ENCODE results near the gene SLC44A3. TPM values are rescaled to one million over a fixed set of nuclear protein-coding genes. Genes with fewer than 3 reads are reported as not detected.

Gene SLC44A3
- polyA plus RNA-seq, 4 donors = 11.6 to 103 (median 78.2) TPM

DNA sequence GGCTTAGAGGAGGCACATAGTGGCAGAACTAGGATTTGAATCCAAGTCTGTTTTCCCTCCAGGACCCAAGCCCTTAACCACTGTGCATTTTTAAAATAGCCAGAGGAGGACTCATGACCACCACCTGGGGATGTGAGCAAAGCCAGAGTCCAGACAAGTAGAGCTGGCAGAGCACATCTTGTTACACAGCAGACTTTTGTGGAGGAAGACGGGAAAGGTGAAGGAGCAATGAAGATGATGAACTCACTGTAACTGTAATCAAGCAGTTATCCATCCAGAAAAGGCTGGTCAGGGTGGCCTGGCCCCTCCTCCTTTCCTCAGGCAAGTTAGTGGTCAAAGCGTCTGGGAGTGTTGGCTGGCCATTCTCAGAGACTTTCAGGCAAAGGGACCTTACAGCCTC, 50.9 kb downstream of the SLC44A3 start:
- no peak for DNase-seq (ENCODE audit: low read depth in 4 of 4, low spot score in 3 of 4)

DNA sequence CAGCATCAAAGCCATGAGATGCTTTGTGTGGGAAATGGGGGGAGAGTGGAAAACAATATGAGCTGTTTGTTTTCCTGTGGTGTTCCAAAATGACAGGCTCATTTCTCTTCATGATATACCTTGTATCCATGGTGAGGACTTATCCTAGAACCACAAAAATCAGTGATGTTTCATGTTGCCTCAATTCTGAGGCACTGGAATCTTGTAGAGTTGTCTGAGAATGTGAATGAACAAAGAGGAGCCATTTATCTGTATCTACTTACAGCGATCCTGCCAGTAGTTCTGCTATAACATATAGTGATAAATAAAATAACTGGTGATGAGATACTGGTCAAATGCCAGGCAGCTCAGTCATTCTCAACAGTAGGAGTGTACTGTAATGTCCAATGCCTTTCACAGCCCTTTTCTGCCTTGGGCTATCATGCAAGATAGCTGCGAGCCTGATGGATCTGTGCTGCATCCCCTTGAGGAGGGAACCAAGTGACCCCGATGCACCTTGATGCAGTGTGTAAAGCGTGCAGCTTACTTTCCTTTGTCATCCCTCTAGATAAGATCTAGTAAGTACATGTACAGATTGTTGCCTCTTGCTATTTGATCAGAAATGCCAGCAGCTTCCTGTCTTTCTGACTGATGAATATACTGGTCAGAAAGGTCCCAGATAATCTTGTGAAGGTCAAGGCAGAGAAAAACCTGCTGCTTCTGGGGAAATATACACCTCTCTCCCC, 52.8 kb downstream of the SLC44A3 start:
- no peak for DNase-seq (ENCODE audit: low read depth in 4 of 4, low spot score in 3 of 4)

DNA sequence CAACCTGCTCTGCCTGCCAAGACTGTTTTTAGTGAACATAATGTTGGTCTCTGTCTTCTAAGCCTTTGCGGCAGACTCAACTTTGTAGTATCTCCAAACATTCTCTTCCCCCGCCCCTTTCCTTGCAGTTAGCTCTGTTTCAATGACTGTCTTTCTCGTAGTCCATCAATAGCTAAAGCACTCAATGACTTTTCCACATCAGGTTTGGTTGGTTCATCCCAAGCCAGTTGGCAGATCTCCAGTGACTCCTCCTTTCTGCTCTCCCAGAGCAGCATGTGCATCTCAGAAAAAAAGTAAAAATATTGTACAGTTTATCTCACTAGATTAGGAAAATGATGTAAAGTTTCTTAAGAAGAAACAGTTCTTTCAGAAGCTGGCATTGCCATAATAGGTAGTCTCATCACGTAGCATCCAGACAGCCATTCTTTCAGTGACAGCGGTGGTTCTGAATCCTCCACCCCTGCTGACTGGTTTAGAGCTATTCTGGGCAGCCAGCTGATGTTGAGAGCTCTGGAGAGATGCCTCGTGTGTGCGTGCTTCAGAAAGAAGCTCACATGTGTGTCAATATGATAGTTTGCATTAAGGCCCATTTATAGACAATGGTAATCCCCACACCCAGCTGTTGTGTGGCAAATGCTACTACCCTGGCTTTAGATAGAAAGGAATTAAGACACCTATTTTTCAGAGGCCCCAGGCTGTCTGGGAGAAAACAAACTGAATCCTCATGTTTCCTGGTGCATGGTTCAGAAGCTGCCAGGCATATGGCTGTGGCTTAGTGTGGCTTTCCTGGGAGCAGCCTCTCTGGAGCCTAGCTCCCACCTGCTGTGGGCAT, 53.6 kb downstream of the SLC44A3 start:
- no peak for DNase-seq (ENCODE audit: low read depth in 4 of 4, low spot score in 3 of 4)

DNA sequence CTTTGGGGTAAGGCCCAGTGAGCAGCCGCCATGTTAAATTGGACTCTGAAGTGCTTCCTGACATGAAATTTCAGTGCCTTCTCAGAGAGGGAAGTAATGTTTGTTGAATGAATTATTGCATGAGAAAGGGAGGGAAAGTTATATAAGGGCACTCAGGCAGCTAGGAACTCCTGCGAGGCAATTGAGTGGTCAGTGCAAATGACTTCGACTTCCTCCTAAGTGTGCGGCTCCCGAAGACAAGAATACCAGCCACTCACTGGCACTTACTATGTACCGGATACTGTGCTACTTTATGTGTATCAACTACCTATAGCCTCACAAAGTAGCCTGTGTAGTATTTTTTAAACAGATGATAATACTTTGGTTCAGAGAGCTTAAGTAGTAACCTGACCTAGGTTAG, 54.3 kb downstream of the SLC44A3 start:
- DNase-seq (ENCODE audit: low read depth in 4 of 4, low spot score in 3 of 4) = no peak

DNA sequence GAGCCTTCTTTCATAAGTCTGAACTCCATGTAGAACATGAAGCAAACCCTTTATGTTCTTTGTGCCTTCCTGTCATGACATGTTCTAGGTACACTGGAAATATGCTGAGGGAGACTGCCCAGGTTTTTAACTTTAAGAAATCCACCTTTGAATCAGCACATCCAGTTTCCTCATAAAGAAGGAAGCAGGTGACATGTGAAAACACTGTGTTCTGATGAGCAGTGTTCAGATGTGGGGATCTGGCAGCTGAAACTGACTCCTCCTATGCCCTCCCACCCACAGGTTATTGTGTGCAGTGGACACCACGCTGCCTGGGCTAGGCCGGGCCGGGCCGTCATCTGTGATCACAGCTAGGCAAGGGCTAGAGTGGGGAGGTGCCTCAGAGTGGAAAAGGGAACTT, 55.6 kb downstream of the SLC44A3 start:
- DNase-seq (ENCODE audit: low read depth in 4 of 4, low spot score in 3 of 4) = no peak

DNA sequence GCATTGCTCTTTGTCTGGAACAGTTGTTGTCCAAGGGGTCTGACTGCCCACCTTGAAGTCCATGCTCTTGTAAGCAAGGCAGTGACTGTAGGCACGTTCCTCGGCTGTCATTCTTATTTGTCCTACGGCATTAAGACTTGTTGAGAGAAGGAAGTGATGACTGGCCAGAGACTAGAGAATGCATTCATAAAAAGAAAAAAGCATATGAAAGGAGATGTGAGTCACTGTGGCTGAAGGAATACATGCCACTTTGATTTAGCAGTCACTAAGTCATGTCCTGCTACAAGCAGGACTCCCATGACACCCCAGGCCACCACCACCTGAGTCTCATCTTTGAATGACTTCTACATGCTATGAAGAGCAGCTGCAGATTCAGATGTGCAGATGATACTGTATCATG, 56.2 kb downstream of the SLC44A3 start:
- no peak for DNase-seq (ENCODE audit: low read depth in 4 of 4, low spot score in 3 of 4)

DNA sequence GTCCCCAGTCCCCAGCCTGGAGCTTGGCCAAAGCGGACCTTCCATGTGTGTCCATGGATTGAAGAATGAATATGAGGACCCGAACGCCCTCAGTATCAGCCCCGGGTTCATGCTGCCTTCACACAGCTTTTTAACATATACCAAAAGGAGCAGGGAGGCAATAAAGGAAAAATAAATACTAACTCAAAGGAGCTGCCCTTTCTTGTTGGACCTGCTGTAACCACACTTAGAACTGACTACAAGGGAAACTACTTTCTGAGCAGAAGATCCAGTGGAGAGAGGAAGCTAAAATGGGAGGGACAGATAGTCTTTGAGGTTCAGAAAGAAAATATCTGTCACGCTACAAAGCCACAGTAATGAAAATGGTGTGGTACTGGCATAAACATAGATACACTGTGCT, 58.2 kb downstream of the SLC44A3 start:
- no peak for DNase-seq (ENCODE audit: low read depth in 4 of 4, low spot score in 3 of 4)

DNA sequence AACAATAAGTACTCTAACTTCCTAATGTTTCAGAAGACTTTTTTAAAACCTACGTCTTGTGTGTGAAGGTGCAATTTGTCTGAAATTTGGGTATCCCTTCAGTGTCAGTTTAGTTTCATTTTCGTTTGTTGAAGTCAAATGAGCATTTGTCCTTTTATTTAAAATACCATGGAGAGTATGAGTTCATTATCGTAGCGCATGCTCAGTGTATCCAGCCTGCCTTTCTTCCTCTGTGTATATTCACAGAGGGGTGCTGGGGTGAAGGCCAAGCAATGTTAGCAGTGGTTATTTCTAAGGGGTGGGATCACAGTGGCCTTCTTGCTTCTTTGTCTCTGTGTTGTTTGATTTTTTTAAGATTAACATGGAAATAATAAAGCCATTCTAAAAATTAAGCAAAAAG, 63.5 kb downstream of the SLC44A3 start:
- DNase-seq (ENCODE audit: low read depth in 4 of 4, low spot score in 3 of 4) = peak in 1 of 4 donors; percentile 29

DNA sequence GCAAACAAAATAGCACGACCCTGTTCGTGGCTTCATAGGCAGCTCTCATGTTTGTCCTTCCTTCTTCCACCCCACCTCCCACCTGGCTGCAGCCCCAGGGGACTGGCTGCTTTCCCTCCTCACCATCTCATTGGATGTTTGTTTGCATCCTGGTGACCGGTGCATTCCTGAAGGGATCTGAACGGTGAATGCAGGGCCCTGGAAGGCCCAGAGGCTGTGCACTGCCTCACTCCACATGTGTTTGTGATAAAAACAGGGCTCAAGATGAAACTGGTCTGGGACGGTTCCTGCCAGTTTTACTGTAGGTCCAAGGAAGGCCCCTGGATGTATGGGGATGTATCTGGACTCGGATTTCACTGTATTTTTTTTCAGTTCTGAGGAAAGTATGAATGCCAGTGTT, 63.9 kb downstream of the SLC44A3 start:
- DNase-seq (ENCODE audit: low read depth in 4 of 4, low spot score in 3 of 4) = peak in 1 of 4 donors; percentile 57

DNA sequence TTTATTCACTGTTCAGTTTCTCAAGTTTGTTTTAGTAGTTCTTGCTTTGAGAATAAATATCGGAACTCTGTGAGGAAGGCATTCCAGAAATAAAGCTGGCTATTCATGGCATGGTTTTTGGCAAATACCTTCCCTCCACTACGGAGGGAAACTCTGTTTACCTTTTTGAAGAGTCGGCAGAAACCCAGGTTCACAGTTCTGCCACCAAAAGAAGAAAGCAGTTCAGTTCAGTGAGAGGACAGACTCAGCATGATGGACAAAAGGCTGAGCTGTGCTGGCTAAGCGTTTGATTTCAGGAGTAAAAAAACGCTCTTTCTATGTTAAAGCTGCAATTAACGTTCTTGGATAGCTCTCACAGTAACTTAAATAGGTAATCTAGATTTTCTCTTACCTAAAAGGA, 64.3 kb downstream of the SLC44A3 start:
- no peak for DNase-seq (ENCODE audit: low read depth in 4 of 4, low spot score in 3 of 4)

DNA sequence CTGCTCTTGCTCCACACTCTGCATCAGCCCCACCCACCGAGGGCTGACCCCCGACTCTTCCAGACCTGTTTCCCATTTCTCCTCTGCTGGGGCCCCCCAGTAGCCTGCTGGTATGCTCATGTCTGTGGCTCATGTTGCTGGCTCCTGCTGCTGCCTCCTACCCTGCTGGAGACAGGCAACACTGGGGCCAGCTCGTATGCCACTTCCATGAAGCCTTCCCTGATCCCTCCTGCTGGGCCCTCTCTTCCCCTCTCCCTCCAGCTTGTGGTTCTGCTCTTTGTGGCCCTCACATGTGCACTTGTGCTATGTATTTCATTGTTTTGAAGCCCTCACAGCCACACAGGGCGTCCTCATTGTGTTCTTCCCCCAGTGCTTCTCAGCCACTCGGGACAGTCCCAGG, 66.2 kb downstream of the SLC44A3 start:
- DNase-seq (ENCODE audit: low read depth in 4 of 4, low spot score in 3 of 4) = no peak

DNA sequence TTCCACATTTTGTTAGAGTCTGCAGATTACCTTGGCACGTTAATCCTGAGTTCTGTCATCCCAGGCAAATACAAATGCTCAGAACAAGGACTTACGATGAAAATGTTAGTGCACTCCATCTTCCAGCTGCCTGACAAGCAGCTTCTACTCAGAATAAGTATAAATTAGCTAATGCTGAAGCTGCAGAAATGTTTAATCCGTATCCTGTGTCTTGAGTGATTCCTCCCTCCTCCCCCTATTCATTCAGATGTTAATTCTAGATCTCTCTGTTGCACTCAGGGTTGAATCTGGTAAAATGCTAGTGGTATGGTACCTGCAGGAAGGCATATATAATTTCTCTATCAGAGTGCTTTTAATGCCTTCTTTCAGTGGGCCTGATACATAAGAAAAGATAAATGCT, 66.9 kb downstream of the SLC44A3 start:
- no peak for DNase-seq (ENCODE audit: low read depth in 4 of 4, low spot score in 3 of 4)

DNA sequence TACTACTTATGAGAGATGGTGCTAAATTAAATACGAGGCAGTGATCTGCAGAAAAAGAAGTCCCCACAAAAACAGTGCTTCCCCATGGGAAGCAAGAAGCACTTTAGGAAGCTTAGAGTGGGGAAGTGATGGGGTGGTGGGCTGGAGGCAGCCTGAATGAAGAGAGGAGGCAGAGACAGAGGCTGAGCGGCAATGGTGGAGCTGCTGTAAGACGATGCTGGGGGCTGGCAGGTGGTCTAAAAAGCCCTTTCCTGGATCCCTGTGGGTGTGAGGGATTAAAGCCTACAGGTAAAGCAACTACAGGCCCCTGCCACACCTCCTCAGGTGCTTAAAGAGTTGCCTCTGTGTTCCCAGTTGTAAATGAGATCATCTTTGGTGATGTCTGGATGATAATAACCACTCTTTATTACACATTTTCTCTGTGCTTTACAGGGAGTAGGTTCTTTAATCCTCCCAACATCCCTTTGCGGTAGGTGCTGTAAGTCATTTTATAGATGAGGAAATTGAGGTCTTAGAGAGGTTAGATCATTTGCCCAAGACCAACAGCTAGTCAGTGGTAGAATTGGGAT, 67.5 kb downstream of the SLC44A3 start:
- DNase-seq (ENCODE audit: low read depth in 4 of 4, low spot score in 3 of 4) = no peak

DNA sequence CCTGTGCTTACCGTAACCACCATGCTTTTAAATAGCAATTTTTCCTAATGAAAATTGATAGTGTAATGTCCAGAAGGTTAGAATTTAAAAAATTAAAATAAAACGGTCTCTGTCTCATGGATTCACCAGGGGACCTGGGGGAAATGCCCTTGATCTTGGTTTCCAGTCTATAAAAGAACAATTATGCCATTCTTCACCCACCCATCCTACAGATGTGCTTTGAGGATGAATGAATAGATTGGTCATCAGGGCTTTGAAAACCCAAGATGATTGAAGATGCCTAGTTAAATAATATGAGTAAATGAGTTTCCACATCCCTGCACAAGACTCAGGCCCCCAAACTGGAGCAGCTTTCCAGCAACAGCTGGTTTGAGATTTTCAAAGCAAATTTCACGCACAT, 68.0 kb downstream of the SLC44A3 start:
- no peak for DNase-seq (ENCODE audit: low read depth in 4 of 4, low spot score in 3 of 4)

DNA sequence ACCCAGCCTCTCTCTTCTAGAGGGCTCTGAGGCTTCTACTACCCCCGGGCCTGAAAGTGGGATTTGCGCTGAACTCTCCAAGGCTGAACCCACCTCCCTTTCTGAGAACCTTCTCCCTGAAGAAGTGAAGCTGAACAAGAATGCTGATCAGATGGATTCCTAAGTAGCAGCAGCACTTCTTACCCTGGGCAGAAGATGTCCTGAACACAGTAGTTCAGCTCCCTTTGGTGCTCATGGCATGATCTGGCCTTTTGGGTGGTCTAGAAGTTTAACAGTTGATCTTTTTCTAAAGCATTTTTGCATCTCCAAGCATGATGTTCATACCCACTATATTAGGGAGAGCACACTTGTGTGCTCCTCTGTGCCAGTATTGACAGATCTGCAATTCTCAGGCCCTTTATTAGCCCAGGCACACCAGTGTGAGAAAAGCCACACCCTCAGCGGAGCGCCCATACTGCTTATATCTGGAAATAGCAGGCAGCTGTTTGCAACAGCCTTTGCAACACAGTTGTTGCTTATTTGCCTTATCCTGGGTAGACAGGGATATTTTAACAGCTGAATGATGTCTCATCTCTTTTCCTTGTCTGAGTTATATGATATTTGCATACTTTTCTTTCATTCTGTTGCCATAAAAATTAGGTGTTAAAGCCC, 72.6 kb downstream of the SLC44A3 start:
- no peak for DNase-seq (ENCODE audit: low read depth in 4 of 4, low spot score in 3 of 4)

DNA sequence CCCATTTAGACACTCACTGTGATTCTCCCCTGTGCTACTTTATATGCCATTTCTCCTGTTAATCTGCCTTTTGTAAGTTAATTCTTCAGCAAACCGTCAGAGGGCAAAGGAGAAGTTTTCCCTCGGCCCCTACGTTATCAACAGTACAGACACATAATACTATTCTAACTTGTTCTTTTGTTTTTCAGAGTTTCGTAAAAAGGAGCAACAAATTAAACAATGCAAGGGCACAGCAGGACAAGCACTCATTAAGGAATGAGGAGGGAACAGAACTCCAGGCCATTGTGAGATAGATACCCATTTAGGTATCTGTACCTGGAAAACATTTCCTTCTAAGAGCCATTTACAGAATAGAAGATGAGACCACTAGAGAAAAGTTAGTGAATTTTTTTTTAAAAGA, 74.5 kb downstream of the SLC44A3 start:
- no peak for DNase-seq (ENCODE audit: low read depth in 4 of 4, low spot score in 3 of 4)

DNA sequence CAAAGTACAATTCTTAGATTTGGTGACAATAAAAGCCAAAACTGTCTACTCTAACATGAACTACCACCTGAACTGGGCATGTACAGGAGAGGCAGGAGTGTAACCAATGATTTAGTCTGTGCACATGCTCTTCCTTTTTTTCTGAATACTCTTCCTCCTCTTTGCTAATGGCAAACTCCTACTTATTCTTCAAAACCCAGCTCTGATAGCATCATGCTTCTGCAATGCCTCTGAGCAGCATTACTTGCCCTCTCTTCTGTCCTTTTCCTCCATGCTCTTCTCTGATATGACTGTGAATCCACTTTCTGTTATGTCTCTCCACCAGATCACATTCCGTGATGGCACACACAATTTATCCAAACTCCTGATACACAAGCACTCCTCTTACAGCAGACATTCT, 75.4 kb downstream of the SLC44A3 start:
- no peak for DNase-seq (ENCODE audit: low read depth in 4 of 4, low spot score in 3 of 4)

DNA sequence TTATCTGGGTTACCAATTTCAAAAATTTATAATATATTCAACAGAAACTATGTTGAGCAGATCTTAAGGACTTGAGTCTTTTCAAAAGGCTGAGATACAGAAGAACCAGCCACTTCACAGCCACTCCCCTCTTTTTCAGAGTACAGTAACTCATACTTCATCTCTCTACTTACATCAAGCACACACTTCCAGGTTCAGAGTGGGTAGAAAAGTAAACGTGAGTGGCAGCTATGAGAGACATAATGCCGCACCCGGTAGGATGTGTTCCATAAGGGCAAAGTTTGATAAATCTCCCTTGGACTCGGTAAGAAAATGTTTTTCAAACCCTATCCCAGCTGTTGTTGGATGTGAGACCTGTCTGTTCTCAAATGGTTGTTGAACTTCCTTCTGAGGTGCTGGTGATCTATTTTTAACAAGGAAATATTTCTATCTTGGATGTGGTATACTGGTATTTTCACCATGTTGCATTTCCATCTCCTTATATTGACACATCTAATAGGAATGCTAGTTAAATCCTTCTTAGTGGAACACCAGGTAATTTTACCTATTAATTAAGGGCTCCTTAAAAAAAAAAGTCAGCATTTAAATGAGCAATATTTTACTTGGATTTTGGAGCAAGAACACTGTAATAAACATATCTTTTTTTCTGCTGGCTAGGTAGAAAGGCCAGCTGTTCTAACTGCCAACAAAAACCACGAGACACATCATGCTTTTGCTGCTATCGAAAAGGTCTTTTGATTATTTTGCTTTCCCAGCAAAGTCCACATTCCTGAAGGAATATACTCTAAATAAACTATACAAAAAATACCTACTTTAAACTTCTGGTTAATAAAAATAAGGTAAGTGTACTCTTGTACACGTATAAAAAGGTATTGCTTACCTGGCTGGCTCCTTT, 78.6 kb downstream of the SLC44A3 start:
- DNase-seq (ENCODE audit: low read depth in 4 of 4, low spot score in 3 of 4) = no peak

DNA sequence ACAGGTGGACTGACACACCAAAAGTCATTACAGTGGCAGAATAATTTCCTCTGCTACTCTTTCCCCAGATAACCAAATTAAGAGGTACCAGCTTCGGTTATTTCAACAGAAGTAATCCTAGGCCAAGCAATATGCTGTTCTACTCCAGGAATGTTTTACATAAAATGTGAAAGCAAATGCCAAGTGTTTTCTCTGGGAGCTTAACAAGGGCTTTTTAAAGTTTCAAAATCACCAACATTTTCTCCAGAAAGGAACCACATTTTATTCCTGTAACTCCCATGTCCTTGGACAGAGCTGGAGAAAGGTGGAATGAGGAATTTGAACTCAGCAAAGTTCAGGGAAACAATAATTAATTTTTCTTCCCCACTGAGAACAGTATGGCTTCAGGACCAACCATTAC, 79.6 kb downstream of the SLC44A3 start:
- DNase-seq (ENCODE audit: low read depth in 4 of 4, low spot score in 3 of 4) = no peak

DNA sequence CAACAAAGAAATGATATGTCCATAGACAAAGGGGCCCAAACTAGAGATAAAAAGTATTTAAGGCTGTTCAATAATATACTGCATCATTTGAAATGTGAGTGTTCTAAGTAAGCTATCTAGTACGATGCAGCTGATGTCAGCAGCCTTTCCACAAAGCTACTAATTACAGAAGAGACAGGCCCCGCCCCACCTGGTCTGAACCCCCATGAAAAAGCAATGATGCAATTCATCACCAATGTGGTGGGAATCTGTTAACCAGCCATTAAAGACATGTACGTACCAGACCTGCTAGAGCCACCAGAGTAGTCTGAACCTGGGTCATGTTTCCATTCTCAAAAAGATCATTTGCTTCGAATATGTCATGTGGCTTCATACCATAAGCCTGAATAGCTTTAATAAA, 81.7 kb downstream of the SLC44A3 start:
- DNase-seq (ENCODE audit: low read depth in 4 of 4, low spot score in 3 of 4) = no peak

Measured in left renal pelvis (tissue), 4 donors.